Activated CD8-positive, alpha-beta memory T cell treated with anti-CD3 and anti-CD28 coated beads, Interleukin-2, amount 50 U/mL, for 1 hour (primary cell): Measurements from ENCODE around the gene FBXL4.

ENCODE experiments used
- DNase-seq: peaks from one replicate; pipeline ENCODE4 v3.0.0-alpha.2; 2020; ENCODE audit errors: extremely low read depth

The FBXL4 gene

GRCh38 chr6:98824902-98825599 lies 122.7 kb downstream of the FBXL4 start:
- DNase-seq: no peak

GRCh38 chr6:98824162-98824901 lies 123.4 kb downstream of the FBXL4 start:
- DNase-seq: no peak

- no peak for DNase-seq
Measured at GRCh38 chr6:98823428-98824161, 124.2 kb downstream of the FBXL4 start.

- no peak for DNase-seq
Measured at GRCh38 chr6:98821756-98822405, 125.9 kb downstream of the FBXL4 start.
